ENCODE results near the gene GIGYF2. TPM values are rescaled to one million over a fixed set of nuclear protein-coding genes. Genes with fewer than 3 reads are reported as not detected.
A peak's percentile ranks its signal among the peaks of the same experiment; 100 is the strongest.
"Not testable (repeated sequence)": the region's sequence is repeated elsewhere in the genome, so short reads cannot be mapped to it uniquely, and the experiment has no call there.

The GIGYF2 gene
- total RNA-seq, 1 experiment from 2014 or later, result 97.2 TPM

DNA sequence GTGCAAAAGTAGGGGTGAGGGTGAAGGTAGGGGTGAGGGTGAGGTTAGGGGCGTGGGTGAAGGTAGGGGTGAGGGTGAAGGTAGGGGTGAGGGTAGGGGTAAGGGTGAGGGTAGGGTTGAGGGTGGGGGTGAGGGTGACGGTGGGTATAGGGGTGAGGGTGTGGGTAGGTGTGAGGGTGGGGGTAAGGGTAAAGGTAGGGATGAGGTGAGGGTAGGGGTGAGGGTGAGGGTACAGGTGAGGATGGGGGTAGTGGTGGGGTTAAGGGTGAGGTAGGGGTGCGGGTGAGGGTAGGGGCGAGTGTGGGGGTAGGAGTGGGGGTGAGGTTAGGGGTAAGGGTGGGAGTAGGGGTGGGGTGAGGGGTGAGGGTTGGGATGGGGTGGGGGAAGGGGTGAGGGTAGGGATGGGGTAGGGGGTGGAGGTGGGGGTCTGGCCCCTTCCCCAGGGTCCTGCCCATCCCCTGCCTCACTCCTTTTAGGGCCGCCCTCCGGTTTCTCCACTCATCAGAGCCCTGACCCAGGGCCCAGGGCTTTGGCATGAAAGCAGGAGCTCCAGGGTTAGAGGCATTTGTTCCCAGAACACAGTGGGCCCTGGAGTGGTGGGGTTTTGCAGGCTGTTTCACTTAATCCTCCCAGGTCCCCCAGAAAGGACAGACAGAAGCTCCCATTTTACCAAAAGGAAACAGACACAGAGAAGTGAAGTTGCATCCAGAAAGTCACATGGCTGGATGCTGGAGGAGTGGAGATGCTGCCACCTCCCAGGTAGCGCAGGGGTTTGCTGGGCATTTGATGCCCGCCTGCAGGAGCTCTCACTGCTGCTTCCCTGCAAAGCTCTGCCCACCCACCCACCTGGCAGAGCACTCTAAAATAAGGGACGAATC is 199.8 kb downstream of the GIGYF2 start:
- DNase-seq, result no peak
- no peak overlapping the region for H3K27ac ChIP-seq
- no peaks in the 10 kb centered on the region for H3K9me3 ChIP-seq (replicated peaks)
- no peak overlapping the region for H3K4me3 ChIP-seq
- H3K4me1 ChIP-seq, result no peaks in the 10 kb centered on the region; the same call in 1 of the 2 replicates
- no peaks in the 10 kb centered on the region for H3K36me3 ChIP-seq
- H3K27me3 ChIP-seq, result no peaks in the 10 kb centered on the region

DNA sequence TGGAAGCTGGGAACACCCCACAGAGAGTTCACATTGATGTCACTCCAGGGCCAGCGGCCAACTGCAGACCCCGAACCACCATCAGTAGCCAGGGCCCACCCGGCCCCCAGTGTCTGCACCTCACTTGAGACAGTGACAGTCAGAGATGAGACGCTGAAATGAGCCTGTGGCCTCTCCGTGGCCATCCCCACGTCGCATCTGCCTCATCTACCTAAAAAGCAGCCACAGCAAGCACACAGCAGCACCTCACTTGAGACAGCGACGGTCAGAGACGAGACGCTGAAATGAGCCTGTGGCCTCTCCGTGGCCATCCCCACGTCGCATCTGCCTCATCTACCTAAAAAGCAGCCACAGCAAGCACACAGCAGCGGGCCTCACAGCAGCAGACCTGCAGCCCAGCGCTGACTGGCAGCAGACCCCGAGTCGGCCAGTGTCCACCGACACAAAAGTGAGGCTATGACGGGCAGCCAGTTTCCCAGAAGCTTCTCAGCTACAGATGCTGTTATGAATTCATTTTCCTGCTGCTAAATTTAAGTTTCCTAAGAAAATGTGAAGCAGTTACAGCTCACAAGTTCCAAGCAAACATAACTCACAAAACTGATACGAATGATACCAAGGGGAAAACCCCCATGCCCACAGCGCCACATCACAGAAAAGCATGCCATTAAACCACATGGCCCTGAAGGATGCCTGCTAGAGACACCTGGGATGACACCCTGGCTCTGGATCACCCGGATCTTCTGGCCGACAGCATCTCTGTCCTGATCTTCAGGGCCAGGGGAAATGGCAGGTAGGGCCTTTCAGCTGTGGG is 200.7 kb downstream of the GIGYF2 start:
- Histone ChIP-seq H3K4me1 (no peaks in the 10 kb centered on the region), H3K4me3 (no peak overlapping the region), H3K36me3 (no peaks in the 10 kb centered on the region)

GRCh38 chr2:232898592-232899543 is 201.7 kb downstream of the GIGYF2 start:
- Histone ChIP-seq H3K27ac (no peak overlapping the region), H3K27me3 (no peaks in the 10 kb centered on the region), H3K4me1 (no peaks in the 10 kb centered on the region), H3K4me3 (no peak overlapping the region), H3K9me3 (replicated peaks) (no peaks in the 10 kb centered on the region), H3K36me3 (no peaks in the 10 kb centered on the region)
- peak in 1 of 2 experiments; percentile 17 for DNase-seq

More for the DNA sequence above, 200.7 kb downstream of the GIGYF2 start:
- H3K27ac ChIP-seq, result no peak overlapping the region
- no peaks in the 10 kb centered on the region for H3K27me3 ChIP-seq
- DNase-seq, result no peak
- H3K9me3 ChIP-seq (replicated peaks), result no peaks in the 10 kb centered on the region

DNA sequence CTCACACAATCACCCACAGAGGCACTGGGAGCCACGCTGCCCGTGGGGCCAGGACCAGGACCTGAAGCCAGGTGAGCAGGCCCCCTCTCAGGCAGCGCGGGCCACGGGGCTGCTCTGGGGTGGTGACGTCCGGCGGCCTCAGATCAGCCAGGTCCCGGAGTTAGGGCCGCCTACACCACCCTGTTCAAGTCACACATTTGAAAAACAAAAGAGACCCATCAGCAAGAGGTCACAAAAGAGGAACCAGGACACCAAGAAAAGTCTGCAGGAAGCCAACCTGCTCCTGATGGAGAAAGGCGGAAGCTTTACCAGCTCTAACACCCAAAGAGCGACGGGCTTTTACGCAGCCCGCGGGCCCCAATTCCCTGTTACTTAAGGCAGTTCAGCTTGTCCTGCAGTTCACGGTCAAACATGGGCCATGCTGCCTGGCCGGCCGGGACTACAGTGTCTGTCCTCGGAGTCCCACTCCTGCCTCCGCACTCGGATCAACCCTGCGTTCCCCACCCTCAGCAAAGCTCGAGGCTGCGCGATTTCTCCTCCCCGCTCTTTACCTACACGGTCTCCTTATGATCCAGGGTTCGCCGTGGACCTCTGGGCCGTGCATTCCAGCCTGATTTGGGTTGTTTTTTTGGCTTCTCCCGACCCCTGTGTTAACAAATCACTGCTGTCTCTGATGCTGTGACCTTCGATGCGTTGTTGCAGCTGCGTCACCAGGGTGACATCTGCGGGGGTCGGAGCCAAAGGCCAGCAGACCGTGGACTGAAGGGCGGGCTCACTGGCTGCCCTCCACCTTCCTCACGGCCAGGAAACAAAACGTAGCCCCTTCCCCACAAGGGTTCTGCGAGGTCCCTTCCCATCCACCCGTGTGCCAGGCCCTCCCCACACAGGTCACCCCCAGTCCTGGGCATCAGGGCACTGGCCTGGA is 203.9 kb downstream of the GIGYF2 start:
- no peak overlapping the region for H3K27ac ChIP-seq
- DNase-seq, result no peak
- no peaks in the 10 kb centered on the region for H3K4me1 ChIP-seq
- no peaks in the 10 kb centered on the region for H3K27me3 ChIP-seq
- H3K4me3 ChIP-seq, result no peak overlapping the region
- no peaks in the 10 kb centered on the region for H3K9me3 ChIP-seq (replicated peaks)
- no peaks in the 10 kb centered on the region for H3K36me3 ChIP-seq

DNA sequence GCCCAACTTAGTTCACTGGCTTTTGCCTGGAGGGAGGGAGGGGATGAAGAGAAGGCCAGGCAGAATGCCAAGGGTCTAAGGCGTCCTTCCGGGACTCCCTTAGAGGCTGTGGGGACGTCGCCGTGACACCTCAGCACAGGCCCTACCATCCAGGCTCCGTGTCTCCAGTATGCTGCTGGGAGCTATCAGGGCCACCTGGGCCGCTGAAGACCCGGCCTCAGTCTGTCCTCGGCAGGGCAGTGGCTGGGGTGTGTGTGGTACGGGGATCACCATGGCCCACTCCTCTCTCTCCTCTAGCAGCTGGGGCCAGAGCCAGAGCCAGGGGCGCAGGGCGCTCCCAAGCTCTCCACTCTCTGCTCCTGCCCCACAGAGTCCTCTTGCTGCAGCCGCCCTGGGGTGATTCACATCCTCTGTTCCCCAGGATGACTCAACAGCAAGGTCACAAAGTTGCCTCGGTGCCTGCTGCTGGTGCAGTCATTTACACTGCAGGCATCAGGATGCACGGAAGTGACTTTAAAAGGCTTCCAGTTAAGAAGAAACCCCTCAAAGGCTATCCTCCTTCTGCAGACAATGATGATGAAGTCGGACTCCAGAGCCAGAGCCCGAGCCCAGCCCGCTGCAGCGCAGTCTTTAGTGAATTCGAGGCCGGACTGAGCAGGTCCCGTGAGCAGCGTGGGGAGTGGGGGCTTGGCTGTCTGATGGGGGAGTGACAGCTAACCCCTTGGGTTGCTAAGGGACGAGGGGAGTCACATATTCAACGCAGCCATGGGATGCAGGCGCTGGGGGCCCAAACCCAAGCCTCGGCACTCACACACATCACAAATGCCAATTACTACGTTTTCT is 204.8 kb downstream of the GIGYF2 start:
- no peak overlapping the region for H3K27ac ChIP-seq
- H3K27me3 ChIP-seq, result no peaks in the 10 kb centered on the region
- H3K4me1 ChIP-seq, result no peaks in the 10 kb centered on the region
- H3K9me3 ChIP-seq (replicated peaks), result no peaks in the 10 kb centered on the region
- peak; percentile 52 to 64 for DNase-seq
- H3K4me3 ChIP-seq, result no peak overlapping the region
- no peaks in the 10 kb centered on the region for H3K36me3 ChIP-seq

- H3K4me3 ChIP-seq, result no peak overlapping the region
- DNase-seq, result no peak
- no peaks in the 10 kb centered on the region for H3K4me1 ChIP-seq
- H3K27me3 ChIP-seq, result no peaks in the 10 kb centered on the region
- H3K36me3 ChIP-seq, result no peaks in the 10 kb centered on the region
- H3K27ac ChIP-seq, result no peak overlapping the region
- no peaks in the 10 kb centered on the region for H3K9me3 ChIP-seq (replicated peaks)
These were observed 206.9 kb downstream of the GIGYF2 start for GRCh38 chr2:232903989-232904388.

- not testable (repeated sequence) for DNase-seq; H3K9me3 ChIP-seq (replicated peaks); H3K4me3 ChIP-seq; H3K27me3 ChIP-seq; H3K4me1 ChIP-seq; H3K36me3 ChIP-seq; H3K27ac ChIP-seq
These were observed 210.0 kb downstream of the GIGYF2 start for GRCh38 chr2:232906867-232907717.

DNA sequence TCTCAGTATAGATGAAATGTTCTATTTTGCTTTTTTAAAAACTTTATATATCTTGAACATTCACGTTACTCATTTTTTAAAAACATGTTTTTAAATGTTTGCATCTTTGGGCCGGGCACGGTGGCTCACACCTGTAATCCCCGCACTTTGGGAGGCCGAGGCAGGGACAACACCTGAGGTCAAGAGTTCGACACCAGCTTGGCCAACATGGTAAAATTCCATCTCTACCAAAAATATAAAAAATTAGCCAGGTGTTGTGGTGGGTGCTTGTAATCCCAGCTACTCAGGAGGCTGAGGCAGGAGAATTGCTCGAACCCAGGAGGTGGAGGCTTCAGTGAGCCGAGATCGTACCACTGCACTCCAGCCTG is 210.6 kb downstream of the GIGYF2 start:
- H3K27me3 ChIP-seq; H3K27ac ChIP-seq; DNase-seq; H3K4me1 ChIP-seq; H3K4me3 ChIP-seq; H3K36me3 ChIP-seq; H3K9me3 ChIP-seq (replicated peaks): not testable (repeated sequence)

- DNase-seq, result no peak
- Histone ChIP-seq H3K36me3 (no peaks in the 10 kb centered on the region), H3K4me3 (no peak overlapping the region), H3K27me3 (no peaks in the 10 kb centered on the region), H3K9me3 (replicated peaks) (no peaks in the 10 kb centered on the region; the same call in none of the 2 replicates), H3K4me1 (no peaks in the 10 kb centered on the region), H3K27ac (no peak overlapping the region)
These were observed 211.6 kb downstream of the GIGYF2 start for GRCh38 chr2:232908695-232909094.
